Ovary (tissue), 10 donors: ENCODE results near the gene KPTN. TPM values are rescaled to one million over a fixed set of nuclear protein-coding genes. Genes with fewer than 3 reads are reported as not detected.

Experiments used
- DNase-seq, 5 donors: peaks; one replicate each; pipeline ENCODE4 v3.0.0-alpha.2; 2019 to 2020
- H3K27ac ChIP-seq, 2 donors: fragments of 200-600 bp; one replicate each; pipeline versions ENCODE4 v1.5.1 to v1.8.0; 2019 to 2022
- H3K27me3 ChIP-seq: fragments of 200-600 bp; one replicate; pipeline ENCODE4 v1.8.0; 2022
- H3K36me3 ChIP-seq: fragments of 200-600 bp; sonication (generic); one replicate; pipeline ENCODE4 v1.5.1; 2019
- H3K4me1 ChIP-seq: one replicate; pipeline ENCODE4 v1.8.1; 2013; ENCODE audit warnings: mild to moderate bottlenecking, moderate library complexity; ENCODE audit not compliant: insufficient read depth
- H3K4me3 ChIP-seq: fragments of 200-600 bp; sonication (generic); one replicate; pipeline ENCODE4 v1.5.1; 2017
- H3K9me3 ChIP-seq, 2 donors: fragments of 200-600 bp in 1 of 2; sonication (generic) in 1 of 2; one replicate each; pipeline versions ENCODE4 v1.5.1 to v1.8.1; 2013 to 2019; ENCODE audit warnings: mild to moderate bottlenecking in 1 of 2, moderate library complexity in 1 of 2
- EP300 ChIP-seq: sonication (generic); formaldehyde crosslinking; IDR thresholded peaks from one replicate; pipeline ENCODE4 v1.6.1; 2017; ENCODE audit warnings: antibody characterized with exemption
- POLR2A ChIP-seq: fragments of 450-650 bp; IDR thresholded peaks from one replicate; pipeline ENCODE4 v1.6.1; 2017; ENCODE audit warnings: antibody characterized with exemption, mild to moderate bottlenecking, moderate library complexity
- WGBS, 3 donors: extraction: QIAGEN DNeasy Blood & Tissue Kit in 1 of 3; methylation state at CpG; one replicate each; pipeline versions ENCODE4 v1.1.5 to v1.1.7; 2013 to 2017; 5-methylcytosine and 5-hydroxymethylcytosine counted together
- intact Hi-C, 4 donors: fragments of 100-400 bp; cut with DNase I; formaldehyde crosslinking; loops; one replicate each; pipeline versions ENCODE4 v1.11.0 to v1.15.1; 2022 to 2023
- long read RNA-seq, 3 donors: library from polyadenylated mRNA in 2 of 3; unstranded in 2 of 3; transcript quantifications; one replicate each; pipeline ENCODE4 v2.0.0 and lab custom pipeline, GENCODE V29; 2021 to 2026
- polyA plus RNA-seq, 2 donors: library from polyadenylated mRNA; stranded (reverse); fragments of 200-250 nt in 1 of 2; fragments of 350-450 nt in 1 of 2; fragmentation: Illumina TruSeq in 1 of 2; extraction: RNeasy Lipid Tissue Mini Kit (QIAGEN cat#74804) in 1 of 2; gene quantifications; one replicate each; pipeline ENCODE4 v1.2.3, GENCODE V29; 2013 to 2014
- total RNA-seq, 7 donors: library from RNA; depleted of rRNA in 2 of 7; stranded (reverse); fragments of >200 nt in 2 of 7; fragmentation: NEBNext Ultra II Directional in 3 of 7; extraction: Animal tissue kit (Norgen Biotek cat#: 25700) in 3 of 7; gene quantifications; one replicate each; pipeline versions ENCODE4 v1.1.0 to v1.2.4, GENCODE V29; 2016 to 2023
- TF ChIP-seq, protein P1 (sequence below), 3 donors: fragments of 450-650 bp in 2 of 3; fragments of 200-600 bp in 1 of 3; IDR thresholded peaks; one replicate each; pipeline versions ENCODE4 v1.5.1 to v1.8.0; 2016 to 2022; ENCODE audit warnings: antibody characterized with exemption in 3 of 3, mild to moderate bottlenecking in 1 of 3
- donor health status: DM: no; HTN: no; CAD: no; lungs with moderate emphysema.
- donor health status: DM: no; HTN: no; CAD: no.
- donor health status: Bipolar disorder and iron deficiency.
- donor health status: DM: yes; HTN: yes; CAD: no.
- donor health status: DM: no; HTN: no; CAD: no.
- donor health status: DM: yes; HTN: yes; CAD: no.

Gene KPTN
- total RNA-seq (1 to 10 TPM; 2.8 to 5.5 (median 4.4) TPM), polyA plus RNA-seq (1 to 10 TPM; 4.4 to 5.4 TPM)
- long read RNA-seq, donor 1, transcript KPTN-201 (12 exons, 1,691 nt): major isoform, 15 of 16 reads
- long read RNA-seq, donor 1, partial matches to known transcripts: 0 of 16 reads
- long read RNA-seq, donor 1, other reads (novel, unspliced or antisense): 1 of 16 reads
- long read RNA-seq, donor 2, partial matches to known transcripts: 0 of 1 reads
- long read RNA-seq, donor 2, other reads (novel, unspliced or antisense): 0 of 1 reads
- long read RNA-seq, donor 3, partial matches to known transcripts: 2 of 7 reads
- long read RNA-seq, donor 3, other reads (novel, unspliced or antisense): 1 of 7 reads

DNA sequence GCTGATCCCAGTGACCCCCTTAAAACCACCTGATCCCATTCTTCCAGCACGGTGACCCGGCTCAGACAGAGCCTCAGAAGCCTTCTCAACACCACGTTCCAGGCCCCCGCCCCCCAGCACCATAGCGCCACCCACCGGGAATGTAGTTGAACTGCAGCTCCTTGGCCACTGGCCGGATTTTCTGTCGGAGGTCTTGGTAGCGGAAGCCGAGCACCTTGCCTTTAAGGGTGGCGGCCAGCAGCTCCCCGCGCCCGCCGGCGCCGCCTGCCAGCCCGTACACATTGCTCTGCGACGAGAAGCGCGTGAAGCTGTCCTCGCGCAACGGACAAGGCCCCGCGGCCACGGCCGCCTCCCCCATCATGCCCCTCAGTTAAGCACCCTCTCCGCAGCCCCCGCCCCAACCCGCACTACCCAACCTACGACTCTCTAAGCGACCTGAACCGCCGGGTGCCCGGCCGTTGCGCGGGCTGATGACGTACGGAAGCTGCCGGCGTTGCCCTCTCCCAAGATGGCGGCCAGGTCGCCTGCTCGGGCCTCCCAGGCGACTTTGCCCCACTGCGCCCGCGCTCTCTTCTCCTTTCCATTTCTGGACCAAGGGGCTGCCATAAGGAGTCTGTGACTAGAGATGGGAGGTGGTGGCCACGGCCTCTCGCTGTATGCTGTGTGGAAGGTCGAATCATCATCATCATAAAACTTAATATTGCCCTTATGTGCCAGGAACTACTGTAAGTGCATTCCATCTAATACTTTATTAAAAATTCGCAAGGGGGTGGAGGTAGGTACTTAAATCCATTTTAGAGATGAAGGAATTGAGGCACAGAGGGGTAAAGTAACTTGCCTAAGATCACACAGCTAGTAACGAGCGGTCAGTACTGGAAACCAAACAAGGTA, at the start of gene KPTN:
Gene KPTN (minus strand): TSS at position 420 of the 891 bp plus-strand sequence. CDS start 59 bp downstream, at position 361.
- TF ChIP-seq EP300 (no peak), POLR2A (peak; percentile 29)
- TF ChIP-seq, protein P1, sequence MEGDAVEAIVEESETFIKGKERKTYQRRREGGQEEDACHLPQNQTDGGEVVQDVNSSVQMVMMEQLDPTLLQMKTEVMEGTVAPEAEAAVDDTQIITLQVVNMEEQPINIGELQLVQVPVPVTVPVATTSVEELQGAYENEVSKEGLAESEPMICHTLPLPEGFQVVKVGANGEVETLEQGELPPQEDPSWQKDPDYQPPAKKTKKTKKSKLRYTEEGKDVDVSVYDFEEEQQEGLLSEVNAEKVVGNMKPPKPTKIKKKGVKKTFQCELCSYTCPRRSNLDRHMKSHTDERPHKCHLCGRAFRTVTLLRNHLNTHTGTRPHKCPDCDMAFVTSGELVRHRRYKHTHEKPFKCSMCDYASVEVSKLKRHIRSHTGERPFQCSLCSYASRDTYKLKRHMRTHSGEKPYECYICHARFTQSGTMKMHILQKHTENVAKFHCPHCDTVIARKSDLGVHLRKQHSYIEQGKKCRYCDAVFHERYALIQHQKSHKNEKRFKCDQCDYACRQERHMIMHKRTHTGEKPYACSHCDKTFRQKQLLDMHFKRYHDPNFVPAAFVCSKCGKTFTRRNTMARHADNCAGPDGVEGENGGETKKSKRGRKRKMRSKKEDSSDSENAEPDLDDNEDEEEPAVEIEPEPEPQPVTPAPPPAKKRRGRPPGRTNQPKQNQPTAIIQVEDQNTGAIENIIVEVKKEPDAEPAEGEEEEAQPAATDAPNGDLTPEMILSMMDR (IDR thresholded peaks at IDR 0.05): peak; percentile 33 to 79 (median 77)
- no peaks in the 10 kb centered on the region for H3K36me3 ChIP-seq
- WGBS, 3 donors: 1 to 3% (median 2%) methylated on average over 44 to 57 of the region's 57 CpGs
- H3K27me3 ChIP-seq: no peaks in the 10 kb centered on the region
- peaks cover 3% of the 10 kb centered on the region for H3K4me1 ChIP-seq
- H3K9me3 ChIP-seq: no peaks in the 10 kb centered on the region
- intact Hi-C loops: no loop called here
- H3K4me3 ChIP-seq: peak within 1 kb of the TSS; percentile 72
- H3K27ac ChIP-seq: peak within 1 kb of the TSS; percentile 83 to 97
- peak; percentile 84 to 92 (median 86) for DNase-seq

DNA sequence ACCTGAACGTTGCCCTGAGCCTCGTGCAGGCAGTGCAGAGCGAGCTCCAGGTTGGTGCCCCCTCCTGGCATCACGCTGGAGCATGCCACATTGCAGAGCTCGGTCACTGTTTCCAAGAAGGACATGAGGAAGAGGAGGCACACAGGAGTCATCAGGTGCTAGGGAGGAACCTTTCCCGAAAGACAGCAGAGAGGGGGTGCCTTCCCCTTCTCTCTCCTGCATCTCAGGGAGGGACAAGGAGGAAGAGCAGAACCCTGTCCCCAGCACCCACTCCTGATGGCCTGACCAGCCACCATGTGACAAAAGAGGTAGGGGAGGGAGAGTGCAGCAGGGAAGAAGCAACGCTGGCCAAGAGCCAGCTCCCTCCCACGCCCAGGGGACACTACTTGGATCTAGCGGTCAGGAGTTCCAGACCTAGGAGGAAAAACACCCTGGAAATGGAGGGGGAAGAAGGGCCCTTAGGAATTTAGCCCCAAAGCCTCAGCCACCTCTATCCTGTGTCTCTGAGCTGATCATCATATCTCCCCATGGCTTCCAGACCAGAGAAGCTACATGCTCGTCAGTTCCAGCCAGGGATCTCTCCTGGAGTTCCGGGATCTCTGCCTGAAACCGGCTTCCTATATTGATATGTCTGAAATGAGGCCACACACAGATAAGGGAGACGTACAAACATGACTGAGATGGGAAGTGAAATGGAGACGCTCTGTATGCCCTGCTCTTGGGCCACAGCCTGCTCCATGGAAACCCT, 47.8 kb upstream of the KPTN start:
- no peak for DNase-seq
- H3K4me1 ChIP-seq: peaks cover 5% of the 10 kb centered on the region
- H3K9me3 ChIP-seq: no peaks in the 10 kb centered on the region
- no peaks in the 10 kb centered on the region for H3K27me3 ChIP-seq
- no peak overlapping the region for H3K27ac ChIP-seq
- intact Hi-C loops: no loop called here
- H3K4me3 ChIP-seq: no peak overlapping the region
- WGBS, 3 donors: 25 to 39% (median 29%) methylated on average over 14 of the region's 14 CpGs
- H3K36me3 ChIP-seq: no peaks in the 10 kb centered on the region
- TF ChIP-seq EP300: no peak
- TF ChIP-seq, protein P1 (IDR thresholded peaks at IDR 0.05): no peak

DNA sequence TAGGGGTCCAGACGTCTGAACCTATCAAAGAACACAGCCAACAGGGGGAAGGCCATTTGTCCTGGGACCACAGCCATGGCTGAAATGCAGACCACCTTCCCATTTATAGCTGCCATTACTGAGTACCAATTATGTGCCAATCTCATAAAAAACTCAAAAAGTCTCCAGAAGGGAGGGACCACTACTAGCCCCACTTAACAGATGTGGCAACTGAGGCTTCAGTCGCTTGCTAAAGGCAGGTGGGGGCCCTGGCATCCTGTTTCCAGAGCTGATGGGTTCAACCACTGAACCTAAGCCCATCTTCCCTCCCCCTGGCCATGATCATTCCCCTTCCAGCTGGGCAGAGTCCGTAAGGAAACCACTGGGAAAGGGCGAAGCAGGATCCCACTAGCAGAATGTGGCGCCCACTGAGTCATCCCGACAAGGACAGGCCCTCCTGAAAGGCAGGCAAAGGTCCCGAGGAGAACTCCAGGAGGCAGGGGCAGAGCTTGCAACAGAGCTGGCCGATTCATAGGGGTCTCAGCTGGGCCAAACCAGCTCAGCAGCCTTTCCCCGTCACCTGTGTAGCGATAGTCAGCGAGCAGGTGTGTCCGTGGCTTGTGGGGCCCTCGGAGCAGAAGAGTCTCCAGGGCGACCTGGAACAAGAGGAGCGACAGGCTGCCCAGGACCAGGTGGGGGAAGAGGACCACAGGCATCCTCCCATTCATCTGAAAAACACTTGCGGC, 45.2 kb upstream of the KPTN start:
- intact Hi-C loops: loop anchor here in 1 of 4 donors (10.0 kb wide), 2 partner anchors 166 to 256 kb away; no protein-coding TSS in a partner anchor
- no peak overlapping the region for H3K27ac ChIP-seq
- WGBS, 3 donors: 86 to 89% (median 87%) methylated on average over 16 of the region's 16 CpGs
- H3K4me1 ChIP-seq: peaks cover 5% of the 10 kb centered on the region
- H3K36me3 ChIP-seq: no peaks in the 10 kb centered on the region
- H3K4me3 ChIP-seq: no peak overlapping the region
- TF ChIP-seq, protein P1 (IDR thresholded peaks at IDR 0.05): no peak
- TF ChIP-seq POLR2A: no peak
- no peak for TF ChIP-seq EP300
- no peak for DNase-seq
- H3K27me3 ChIP-seq: no peaks in the 10 kb centered on the region
- no peaks in the 10 kb centered on the region for H3K9me3 ChIP-seq
